ENCODE measurements around the gene ATP6V0E1.

DNA sequence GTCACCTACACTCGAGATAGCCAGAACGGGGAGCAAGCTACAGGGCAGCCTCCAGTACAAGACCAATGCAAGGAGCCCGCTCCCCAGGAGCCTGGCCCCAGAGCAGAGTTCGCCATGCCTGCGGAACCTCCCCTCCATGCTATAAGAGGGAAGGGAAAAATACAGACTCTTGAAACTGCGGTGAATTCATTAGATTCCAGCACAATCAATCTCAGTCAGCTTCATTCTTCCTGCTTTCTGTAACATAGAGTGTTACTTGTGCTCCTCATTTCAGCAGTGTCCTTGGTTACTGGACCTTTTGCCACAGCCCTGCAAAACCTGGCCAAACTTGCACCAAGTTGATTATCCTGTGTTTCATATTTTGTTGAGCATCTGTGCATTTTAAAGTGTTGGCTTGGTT is 50.4 kb downstream of the ATP6V0E1 start:
- TF ChIP-seq, protein P1, sequence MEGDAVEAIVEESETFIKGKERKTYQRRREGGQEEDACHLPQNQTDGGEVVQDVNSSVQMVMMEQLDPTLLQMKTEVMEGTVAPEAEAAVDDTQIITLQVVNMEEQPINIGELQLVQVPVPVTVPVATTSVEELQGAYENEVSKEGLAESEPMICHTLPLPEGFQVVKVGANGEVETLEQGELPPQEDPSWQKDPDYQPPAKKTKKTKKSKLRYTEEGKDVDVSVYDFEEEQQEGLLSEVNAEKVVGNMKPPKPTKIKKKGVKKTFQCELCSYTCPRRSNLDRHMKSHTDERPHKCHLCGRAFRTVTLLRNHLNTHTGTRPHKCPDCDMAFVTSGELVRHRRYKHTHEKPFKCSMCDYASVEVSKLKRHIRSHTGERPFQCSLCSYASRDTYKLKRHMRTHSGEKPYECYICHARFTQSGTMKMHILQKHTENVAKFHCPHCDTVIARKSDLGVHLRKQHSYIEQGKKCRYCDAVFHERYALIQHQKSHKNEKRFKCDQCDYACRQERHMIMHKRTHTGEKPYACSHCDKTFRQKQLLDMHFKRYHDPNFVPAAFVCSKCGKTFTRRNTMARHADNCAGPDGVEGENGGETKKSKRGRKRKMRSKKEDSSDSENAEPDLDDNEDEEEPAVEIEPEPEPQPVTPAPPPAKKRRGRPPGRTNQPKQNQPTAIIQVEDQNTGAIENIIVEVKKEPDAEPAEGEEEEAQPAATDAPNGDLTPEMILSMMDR (IDR thresholded peaks at IDR 0.05), result no peak
- TF ChIP-seq POLR2AphosphoS5 (IDR thresholded peaks at IDR 0.05) (no peak), POLR2A (IDR thresholded peaks at IDR 0.05) (no peak)

All from breast epithelium (tissue), 3 donors.